NCI-H345 treated with DMSO at 0.1 percent for 48 hours (cell line): ENCODE measurements around the gene LAIR1.

ENCODE experiments used
- DNase-seq: peaks from one replicate; lab custom pipeline; 2025; ENCODE audit not compliant: unreplicated experiment; lab: John Stamatoyannopoulos, UW

LAIR1 gene

GRCh38 chr19:54319049-54319448 lies 45.7 kb downstream of the LAIR1 start:
- no peak for DNase-seq

DNA sequence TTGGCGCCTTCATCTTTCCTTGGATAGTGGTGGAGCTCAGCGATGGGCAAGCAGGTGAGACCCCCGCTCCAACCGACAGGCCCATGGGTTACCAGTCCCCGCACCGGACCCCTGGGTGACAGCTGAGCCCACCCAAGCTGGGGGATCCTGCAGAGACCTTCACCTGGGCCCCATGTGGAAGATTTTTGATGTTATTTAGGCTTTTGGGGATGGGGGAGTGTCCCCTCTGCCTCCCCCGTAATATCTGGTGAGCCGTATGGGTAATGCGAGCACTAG lies 46.8 kb downstream of the LAIR1 start:
- DNase-seq: no peak

GRCh38 chr19:54317108-54317964 lies 47.4 kb downstream of the LAIR1 start:
- DNase-seq: no peak

DNA sequence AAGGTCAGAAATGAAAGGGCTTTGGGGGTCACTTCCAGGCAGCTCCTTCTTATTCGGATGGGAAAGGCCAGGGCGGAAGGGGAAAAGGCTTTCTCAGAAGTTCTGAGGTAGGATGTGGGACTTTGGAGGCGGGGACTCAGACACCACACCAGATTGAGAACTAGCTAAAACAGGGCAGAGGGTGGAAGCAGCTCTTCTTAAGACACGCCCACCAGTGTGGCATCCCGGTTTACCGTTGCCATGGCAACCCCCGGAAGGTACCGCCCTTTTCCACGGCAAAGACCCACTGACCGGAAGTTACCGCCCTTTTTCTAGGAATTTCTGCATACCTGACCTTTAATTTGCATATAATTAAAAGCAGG lies 48.0 kb downstream of the LAIR1 start:
- DNase-seq: no peak

GRCh38 chr19:54315956-54316355 lies 48.8 kb downstream of the LAIR1 start:
- DNase-seq: no peak

DNA sequence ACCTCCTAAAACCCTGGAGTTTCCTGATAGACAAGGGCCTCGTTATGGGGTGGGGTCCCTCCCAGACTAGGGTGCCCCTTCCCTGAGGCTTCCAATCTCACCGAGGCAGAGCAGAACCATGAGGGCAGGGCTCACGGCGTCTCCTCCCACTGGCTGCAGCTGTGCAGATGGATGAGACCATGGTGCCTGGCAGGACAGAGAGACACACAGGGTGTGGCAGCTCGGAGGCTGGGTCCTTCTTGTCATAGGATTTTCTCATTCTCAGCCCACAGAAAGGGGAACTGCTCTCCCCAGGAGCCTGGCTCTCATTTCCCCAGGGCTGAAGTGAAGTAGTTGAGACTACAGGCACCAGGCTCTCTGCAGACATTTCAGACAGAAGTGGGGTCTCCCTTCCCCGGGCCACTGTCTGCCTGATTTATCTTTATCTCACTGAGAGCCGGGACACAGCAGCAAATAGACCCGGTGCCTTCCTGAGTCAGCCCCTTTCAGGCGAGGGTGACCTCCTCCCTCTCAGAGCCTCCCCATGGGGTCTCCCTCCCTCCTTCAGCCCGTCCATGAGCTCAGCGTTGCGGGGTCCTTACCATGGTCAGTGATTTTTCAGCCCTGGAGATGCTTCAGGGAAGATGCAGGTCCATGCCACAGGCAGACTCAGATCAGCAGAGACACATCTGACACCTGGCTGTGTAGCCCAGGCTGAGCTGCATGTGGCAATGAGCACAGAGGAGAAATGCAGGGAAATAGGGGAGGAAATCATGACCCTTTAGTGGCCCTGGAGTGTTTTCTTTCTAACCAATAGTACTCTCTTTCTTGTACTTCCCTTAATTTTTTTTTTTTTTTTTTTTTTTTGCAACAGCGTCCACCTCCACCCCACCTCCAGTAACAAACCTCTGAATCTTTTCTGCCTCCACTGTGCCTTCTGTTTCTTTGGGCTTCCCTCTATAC lies 52.0 kb downstream of the LAIR1 start, which contains the start of gene LILRA5:
Gene LILRA5, minus strand, starts transcription at position 731 of the 942 bp plus-strand sequence. Its CDS starts 147 bp downstream, at position 584.
- no peak for DNase-seq

GRCh38 chr19:54312011-54312410 lies 52.7 kb downstream of the LAIR1 start:
- DNase-seq: no peak

- no peak for DNase-seq
These were observed 53.2 kb downstream of the LAIR1 start for GRCh38 chr19:54311486-54311885.

DNA sequence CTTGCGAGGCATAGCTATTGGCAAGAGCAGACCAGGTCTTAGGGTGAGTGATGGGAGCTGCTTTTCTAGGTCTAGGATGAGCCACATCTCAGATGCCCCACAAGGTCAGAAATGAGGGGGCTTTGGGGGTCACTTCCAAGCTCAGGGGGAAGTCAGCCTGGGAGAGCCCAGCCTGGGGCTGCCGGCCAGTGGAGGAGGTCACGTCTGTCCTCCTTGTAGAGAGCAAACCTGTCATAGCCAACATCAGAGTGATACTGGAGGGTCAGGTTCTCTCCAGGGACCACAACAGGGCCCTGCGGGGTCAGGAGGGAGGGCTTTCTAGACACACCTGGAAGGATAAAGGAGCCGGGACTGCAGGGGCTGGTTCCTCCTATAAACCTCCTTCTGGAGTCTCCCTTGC lies 54.2 kb downstream of the LAIR1 start:
- no peak for DNase-seq

- no peak for DNase-seq
These were observed 54.9 kb downstream of the LAIR1 start for GRCh38 chr19:54309811-54310210.

GRCh38 chr19:54307389-54308020 lies 57.2 kb downstream of the LAIR1 start:
- no peak for DNase-seq

DNA sequence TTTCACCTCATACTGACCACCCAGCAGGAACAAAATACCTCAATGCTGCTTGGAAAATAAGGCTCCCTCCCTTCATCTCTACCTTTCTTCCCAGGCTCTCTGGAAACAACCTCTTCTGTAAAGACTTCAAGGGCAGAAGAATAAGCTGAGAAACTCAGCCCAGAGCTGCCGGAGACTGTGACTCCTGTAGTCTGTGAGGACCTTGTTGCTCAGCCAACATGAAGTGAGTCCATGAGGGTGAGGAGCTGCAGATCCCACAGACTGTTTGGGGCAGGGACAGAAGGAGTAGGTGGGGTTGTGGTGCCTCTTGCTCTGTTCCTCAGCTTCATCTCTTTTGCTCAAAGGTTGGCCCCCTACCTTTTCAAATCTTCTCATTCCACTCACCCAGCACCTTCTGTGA lies 59.6 kb downstream of the LAIR1 start:
- DNase-seq: no peak

DNA sequence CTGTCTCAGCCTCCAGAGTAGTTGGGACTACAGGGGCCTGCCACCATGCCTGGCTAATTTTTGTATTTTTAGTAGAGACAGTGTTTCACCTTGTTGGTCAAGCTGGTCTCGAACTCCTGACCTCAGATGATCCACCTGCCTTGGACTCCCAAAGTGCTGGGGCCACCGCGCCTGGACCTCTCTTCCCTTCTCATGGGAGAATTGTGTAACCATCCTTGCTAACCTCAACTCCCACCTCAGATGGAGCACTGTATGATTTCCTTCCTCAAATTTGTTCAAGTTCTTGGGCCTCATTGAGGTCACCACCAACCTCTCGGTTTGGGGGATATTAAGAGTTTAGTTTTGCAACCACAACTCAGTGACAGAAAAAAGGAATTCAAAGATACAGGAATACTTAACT lies 62.5 kb downstream of the LAIR1 start:
- no peak for DNase-seq
